Measurements from ENCODE around the gene SLC52A3. TPM values are rescaled to one million over a fixed set of nuclear protein-coding genes. Genes with fewer than 3 reads are reported as not detected.
"Not testable (repeated sequence)": the region's sequence is repeated elsewhere in the genome, so short reads cannot be mapped to it uniquely, and the experiment has no call there.

The SLC52A3 gene
- total and polyA plus RNA-seq, 4 experiments from 2014 or later: not detected

DNA sequence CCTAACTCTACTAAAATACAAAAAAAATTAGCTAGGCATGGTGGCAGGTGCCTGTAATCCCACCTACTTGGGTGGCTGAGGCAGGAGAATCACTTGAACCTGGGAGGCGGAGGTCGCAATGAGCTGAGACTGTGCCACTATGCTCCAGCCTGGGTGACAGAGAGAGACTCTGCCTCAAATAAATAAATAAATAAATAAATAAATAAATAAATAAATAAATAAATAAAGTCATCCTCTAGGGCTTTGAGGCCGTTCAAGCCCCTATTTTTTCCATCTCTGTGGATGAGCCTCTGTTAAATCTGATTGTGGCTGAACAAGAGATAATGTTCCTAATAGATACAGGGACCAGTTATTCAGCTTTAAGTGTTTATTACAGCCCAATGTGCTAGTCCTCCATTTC lies 33.4 kb upstream of the SLC52A3 start:
- no peaks in the 10 kb centered on the region for H3K9me3 ChIP-seq (ENCODE audit: control insufficient read depth in 1 of 2, low read length in 2 of 2)
- peaks cover 10 to 23% of the 10 kb centered on the region in 2 donors for H3K27me3 Mint-ChIP-seq
- H3K4me1 Mint-ChIP-seq: no peaks in the 10 kb centered on the region
- no peak overlapping the region for H3K27ac Mint-ChIP-seq
- DNase-seq: no peak
- no peaks in the 10 kb centered on the region for H3K27me3 ChIP-seq (ENCODE audit: insufficient read depth, low read length)
- no peak overlapping the region for H3K4me3 Mint-ChIP-seq
- no peak overlapping the region for H3K27ac ChIP-seq (ENCODE audit: low read depth, low read length)
- H3K9me3 Mint-ChIP-seq: peaks cover 0 to 16% (median 6%) of the 10 kb centered on the region in 8 donors
- intact Hi-C loops (cut with micrococcal nuclease): no loop called here
- H3K4me3 ChIP-seq (ENCODE audit: low read length in 2 of 2): no peak overlapping the region
- CTCF ChIA-PET (ENCODE audit: partially characterized antibody): interaction anchor here (1.4 kb wide), 1 partner anchor 11 kb away, joined by 3 read pairs; no protein-coding TSS in a partner anchor
- H3K36me3 Mint-ChIP-seq: no peaks in the 10 kb centered on the region
- no peaks in the 10 kb centered on the region for H3K4me1 ChIP-seq (ENCODE audit: insufficient read depth, low read length)
- POLR2A ChIA-PET (ENCODE audit: partially characterized antibody): no interaction called here
- no peaks in the 10 kb centered on the region for H3K36me3 ChIP-seq (ENCODE audit: insufficient read depth, low read length)

DNA sequence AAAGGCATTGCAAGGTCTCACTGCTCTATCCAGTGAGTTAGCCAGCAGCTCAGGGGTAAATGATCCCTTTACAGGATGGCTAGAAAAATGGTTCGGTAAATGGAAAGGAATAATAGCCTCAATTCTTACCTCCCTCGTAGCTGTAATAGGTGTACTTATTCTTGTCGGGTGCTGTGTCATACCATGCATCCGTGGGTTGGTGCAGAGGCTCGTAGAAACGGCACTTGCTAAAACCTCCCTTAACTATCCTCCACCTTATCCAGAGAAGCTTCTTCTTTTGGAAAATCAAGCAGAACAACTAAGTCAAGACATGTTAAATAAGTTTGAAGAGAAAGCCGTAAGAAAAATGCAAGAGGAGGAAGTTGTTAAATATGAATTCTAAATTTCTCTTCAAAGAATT lies 31.7 kb upstream of the SLC52A3 start:
- H3K4me3 ChIP-seq (ENCODE audit: low read length in 2 of 2); H3K4me1 Mint-ChIP-seq; DNase-seq; CTCF ChIA-PET (ENCODE audit: partially characterized antibody); H3K4me3 Mint-ChIP-seq; H3K27ac ChIP-seq (ENCODE audit: low read depth, low read length); H3K27me3 ChIP-seq (ENCODE audit: insufficient read depth, low read length); H3K27ac Mint-ChIP-seq; H3K4me1 ChIP-seq (ENCODE audit: insufficient read depth, low read length); intact Hi-C loops (cut with micrococcal nuclease); H3K9me3 ChIP-seq (ENCODE audit: control insufficient read depth in 1 of 2, low read length in 2 of 2); H3K36me3 ChIP-seq (ENCODE audit: insufficient read depth, low read length); H3K9me3 Mint-ChIP-seq; H3K36me3 Mint-ChIP-seq; POLR2A ChIA-PET (ENCODE audit: partially characterized antibody): not testable (repeated sequence)
- peaks cover 12 to 26% of the 10 kb centered on the region in 2 donors for H3K27me3 Mint-ChIP-seq

DNA sequence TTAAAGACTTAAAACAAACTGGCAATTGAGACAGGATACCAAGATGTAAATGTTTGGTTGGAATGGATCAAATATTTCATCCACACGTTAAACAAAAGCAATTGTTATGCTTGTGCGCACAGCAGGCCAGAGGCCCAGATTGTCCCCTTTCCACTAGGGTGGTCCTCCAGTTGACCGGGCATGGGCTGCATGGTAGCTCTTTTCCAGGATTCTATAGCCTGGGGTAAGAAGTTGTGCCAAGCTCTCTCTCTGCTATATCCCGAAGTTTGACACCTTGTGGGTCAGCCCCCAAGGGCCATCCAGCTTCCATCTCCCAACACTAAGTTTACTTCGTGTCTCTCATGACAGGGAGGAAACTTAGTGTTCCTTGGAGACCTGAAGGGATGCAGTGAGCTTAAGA lies 30.4 kb upstream of the SLC52A3 start:
- CTCF ChIA-PET (ENCODE audit: partially characterized antibody); H3K36me3 ChIP-seq (ENCODE audit: insufficient read depth, low read length); POLR2A ChIA-PET (ENCODE audit: partially characterized antibody); H3K4me3 ChIP-seq (ENCODE audit: low read length in 2 of 2); intact Hi-C loops (cut with micrococcal nuclease); H3K4me3 Mint-ChIP-seq; H3K36me3 Mint-ChIP-seq; H3K27ac ChIP-seq (ENCODE audit: low read depth, low read length); H3K9me3 Mint-ChIP-seq; H3K4me1 Mint-ChIP-seq; H3K27me3 ChIP-seq (ENCODE audit: insufficient read depth, low read length); H3K27ac Mint-ChIP-seq; H3K4me1 ChIP-seq (ENCODE audit: insufficient read depth, low read length); H3K9me3 ChIP-seq (ENCODE audit: control insufficient read depth in 1 of 2, low read length in 2 of 2); DNase-seq: not testable (repeated sequence)
- peaks cover 15 to 34% of the 10 kb centered on the region in 2 donors for H3K27me3 Mint-ChIP-seq

DNA sequence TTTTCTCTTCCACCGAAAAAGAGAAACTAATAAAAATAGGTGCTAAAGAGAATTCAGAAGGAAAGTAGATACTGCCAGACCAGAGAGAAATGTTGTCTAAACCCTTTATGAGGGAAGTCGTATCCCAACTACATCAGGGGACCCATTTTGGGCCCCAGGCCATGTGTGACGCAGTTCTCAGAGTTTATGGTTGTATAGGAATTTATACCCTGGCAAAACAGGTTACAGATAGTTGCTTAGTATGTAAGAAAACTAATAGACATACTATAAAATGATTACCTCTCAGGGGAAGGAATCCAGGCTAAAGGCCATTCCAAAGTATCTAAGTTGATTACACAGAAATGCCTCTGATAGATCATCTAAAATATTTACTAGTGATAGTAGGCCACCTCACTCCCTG lies 28.6 kb upstream of the SLC52A3 start:
- Mint-ChIP-seq H3K9me3 (peaks cover 0 to 15% (median 4%) of the 10 kb centered on the region in 8 donors), H3K4me3 (no peak overlapping the region), H3K36me3 (no peaks in the 10 kb centered on the region), H3K4me1 (no peaks in the 10 kb centered on the region), H3K27me3 (peaks cover 18 to 38% of the 10 kb centered on the region in 2 donors), H3K27ac (no peak overlapping the region)
- DNase-seq: no peak
- ChIA-PET POLR2A (ENCODE audit: partially characterized antibody) (no interaction called here), CTCF (ENCODE audit: partially characterized antibody) (no interaction called here)
- no peaks in the 10 kb centered on the region for H3K4me1 ChIP-seq (ENCODE audit: insufficient read depth, low read length)
- H3K4me3 ChIP-seq (ENCODE audit: low read length in 2 of 2): no peak overlapping the region
- H3K27ac ChIP-seq (ENCODE audit: low read depth, low read length): no peak overlapping the region
- H3K27me3 ChIP-seq (ENCODE audit: insufficient read depth, low read length): no peaks in the 10 kb centered on the region
- H3K36me3 ChIP-seq (ENCODE audit: insufficient read depth, low read length): no peaks in the 10 kb centered on the region
- no peaks in the 10 kb centered on the region for H3K9me3 ChIP-seq (ENCODE audit: control insufficient read depth in 1 of 2, low read length in 2 of 2)
- intact Hi-C loops (cut with micrococcal nuclease): no loop called here

DNA sequence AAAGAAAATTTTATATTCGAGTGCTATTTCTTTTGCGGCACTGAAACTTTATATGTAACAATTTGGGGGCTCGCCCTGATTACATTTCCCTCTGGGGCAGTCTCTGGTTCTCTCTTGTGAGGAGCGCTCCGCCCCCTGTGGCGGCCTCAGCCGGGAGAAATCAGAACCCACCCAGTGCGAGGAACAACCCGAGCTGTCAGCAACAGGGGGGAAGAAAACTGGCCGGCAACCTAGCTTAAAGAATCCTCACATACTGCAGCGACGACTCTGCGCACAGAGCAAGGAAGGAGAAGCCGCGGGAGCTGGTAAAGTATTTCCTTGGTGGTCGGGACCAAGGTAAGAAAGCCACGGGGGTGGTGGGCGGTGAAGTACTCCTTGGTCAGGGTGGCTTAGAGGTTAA lies 23.9 kb upstream of the SLC52A3 start:
- ChIA-PET POLR2A (ENCODE audit: partially characterized antibody) (no interaction called here), CTCF (ENCODE audit: partially characterized antibody) (no interaction called here)
- intact Hi-C loops (cut with micrococcal nuclease): no loop called here
- Histone ChIP-seq H3K9me3 (ENCODE audit: control insufficient read depth in 1 of 2, low read length in 2 of 2) (no peaks in the 10 kb centered on the region), H3K4me3 (ENCODE audit: low read length in 2 of 2) (no peak overlapping the region), H3K36me3 (ENCODE audit: insufficient read depth, low read length) (no peaks in the 10 kb centered on the region), H3K27me3 (ENCODE audit: insufficient read depth, low read length) (peaks cover 5% of the 10 kb centered on the region), H3K27ac (ENCODE audit: low read depth, low read length) (no peak overlapping the region), H3K4me1 (ENCODE audit: insufficient read depth, low read length) (no peaks in the 10 kb centered on the region)
- Mint-ChIP-seq H3K27me3 (peaks cover 24 to 40% of the 10 kb centered on the region in 2 donors), H3K36me3 (no peaks in the 10 kb centered on the region), H3K4me3 (no peak overlapping the region), H3K4me1 (no peaks in the 10 kb centered on the region), H3K27ac (no peak overlapping the region), H3K9me3 (peaks cover 0 to 30% (median 10%) of the 10 kb centered on the region in 8 donors)
- DNase-seq: no peak

DNA sequence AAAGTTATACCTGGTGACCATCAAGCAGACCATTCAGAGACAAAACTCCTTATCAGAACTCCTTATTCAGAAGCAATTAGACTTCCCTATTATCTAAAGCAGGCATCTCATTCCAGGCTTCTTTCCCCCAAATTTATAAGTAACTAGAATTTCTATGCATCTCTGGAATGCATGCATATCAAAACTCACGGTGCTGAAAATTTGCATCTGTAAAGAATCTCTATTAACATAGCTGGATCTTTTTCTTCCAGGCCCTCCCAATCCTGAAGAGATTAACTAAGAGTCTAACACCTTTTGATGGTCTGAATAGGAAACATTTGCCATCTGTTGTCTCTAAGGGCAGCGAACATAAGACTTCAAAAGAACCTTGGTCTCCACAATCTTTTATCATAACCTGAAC lies 22.8 kb upstream of the SLC52A3 start:
- peaks cover 33 to 47% of the 10 kb centered on the region in 2 donors for H3K27me3 Mint-ChIP-seq
- intact Hi-C loops (cut with micrococcal nuclease): no loop called here
- CTCF ChIA-PET (ENCODE audit: partially characterized antibody): interaction anchor here (1.2 kb wide), 1 partner anchor 11 kb away, joined by 3 read pairs; no protein-coding TSS in a partner anchor

DNA sequence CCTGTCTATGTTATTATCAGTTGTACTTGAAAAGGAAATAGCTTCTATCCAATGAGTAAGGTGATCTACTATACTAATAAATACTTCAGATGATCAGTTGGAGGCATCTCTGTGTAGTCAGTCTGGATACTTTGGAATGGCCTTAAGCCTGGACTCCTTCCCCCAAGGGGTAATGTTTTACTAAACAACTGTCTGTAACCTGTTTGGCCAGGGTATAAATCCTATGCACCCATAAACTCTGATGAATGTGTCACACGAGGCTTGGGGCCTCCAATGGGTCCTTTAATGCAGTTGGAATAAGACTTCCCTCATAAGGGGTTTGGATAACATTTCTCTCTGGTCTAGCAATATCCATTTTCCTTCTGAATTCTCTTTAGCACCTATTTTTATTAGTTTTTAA lies 19.5 kb upstream of the SLC52A3 start:
- Mint-ChIP-seq H3K4me1 (no peaks in the 10 kb centered on the region), H3K36me3 (peaks cover 0 to 5% of the 10 kb centered on the region in 2 donors), H3K4me3 (no peak overlapping the region), H3K27me3 (peaks cover 28 to 30% of the 10 kb centered on the region in 2 donors), H3K9me3 (peaks cover 0 to 55% (median 30%) of the 10 kb centered on the region in 8 donors), H3K27ac (no peak overlapping the region)
- Histone ChIP-seq H3K27me3 (ENCODE audit: insufficient read depth, low read length) (peaks cover 5% of the 10 kb centered on the region), H3K4me3 (ENCODE audit: low read length in 2 of 2) (no peak overlapping the region), H3K4me1 (ENCODE audit: insufficient read depth, low read length) (no peaks in the 10 kb centered on the region), H3K9me3 (ENCODE audit: control insufficient read depth in 1 of 2, low read length in 2 of 2) (no peaks in the 10 kb centered on the region), H3K27ac (ENCODE audit: low read depth, low read length) (no peak overlapping the region), H3K36me3 (ENCODE audit: insufficient read depth, low read length) (no peaks in the 10 kb centered on the region)
- ChIA-PET CTCF (ENCODE audit: partially characterized antibody) (no interaction called here), POLR2A (ENCODE audit: partially characterized antibody) (no interaction called here)
- DNase-seq: no peak
- intact Hi-C loops (cut with micrococcal nuclease): no loop called here

More for the DNA sequence above, 22.8 kb upstream of the SLC52A3 start:
- Histone ChIP-seq H3K9me3 (ENCODE audit: control insufficient read depth in 1 of 2, low read length in 2 of 2) (no peaks in the 10 kb centered on the region), H3K4me3 (ENCODE audit: low read length in 2 of 2) (no peak overlapping the region), H3K27me3 (ENCODE audit: insufficient read depth, low read length) (peaks cover 5% of the 10 kb centered on the region), H3K27ac (ENCODE audit: low read depth, low read length) (no peak overlapping the region), H3K36me3 (ENCODE audit: insufficient read depth, low read length) (no peaks in the 10 kb centered on the region), H3K4me1 (ENCODE audit: insufficient read depth, low read length) (no peaks in the 10 kb centered on the region)
- no peak overlapping the region for H3K4me3 Mint-ChIP-seq
- H3K36me3 Mint-ChIP-seq: no peaks in the 10 kb centered on the region
- POLR2A ChIA-PET (ENCODE audit: partially characterized antibody): no interaction called here
- H3K9me3 Mint-ChIP-seq: peaks cover 0 to 34% (median 12%) of the 10 kb centered on the region in 8 donors
- DNase-seq: no peak
- H3K4me1 Mint-ChIP-seq: no peaks in the 10 kb centered on the region
- no peak overlapping the region for H3K27ac Mint-ChIP-seq

DNA sequence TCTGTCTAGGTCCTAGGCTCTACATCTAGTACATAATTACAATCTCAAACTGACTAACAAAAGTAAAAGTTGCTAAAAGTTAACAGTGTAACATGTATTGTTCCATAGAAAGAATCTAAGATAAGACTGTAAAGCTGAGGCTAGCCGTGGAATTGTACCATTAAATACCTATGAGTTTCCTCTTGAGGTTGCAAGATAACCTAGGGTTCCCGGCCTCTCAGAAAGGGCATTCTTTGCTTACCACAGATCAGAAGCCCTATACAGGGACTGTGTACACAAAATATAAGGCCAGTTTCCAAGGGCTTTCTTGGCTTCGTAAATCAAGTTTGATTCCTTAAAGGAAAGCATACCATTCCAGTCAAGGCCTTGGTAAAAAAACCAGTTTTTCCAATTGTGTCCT lies 11.5 kb upstream of the SLC52A3 start:
- CTCF ChIA-PET (ENCODE audit: partially characterized antibody): no interaction called here
- POLR2A ChIA-PET (ENCODE audit: partially characterized antibody): no interaction called here
- H3K27me3 Mint-ChIP-seq: peaks cover 5 to 16% of the 10 kb centered on the region in 2 donors
- Histone ChIP-seq H3K27me3 (ENCODE audit: insufficient read depth, low read length) (no peaks in the 10 kb centered on the region), H3K27ac (ENCODE audit: low read depth, low read length) (no peak overlapping the region), H3K4me1 (ENCODE audit: insufficient read depth, low read length) (no peaks in the 10 kb centered on the region), H3K4me3 (ENCODE audit: low read length in 2 of 2) (no peak overlapping the region), H3K36me3 (ENCODE audit: insufficient read depth, low read length) (no peaks in the 10 kb centered on the region), H3K9me3 (ENCODE audit: control insufficient read depth in 1 of 2, low read length in 2 of 2) (no peaks in the 10 kb centered on the region)
- H3K27ac Mint-ChIP-seq: no peak overlapping the region
- no peak for DNase-seq
- no peaks in the 10 kb centered on the region for H3K4me1 Mint-ChIP-seq
- peaks cover 0 to 5% of the 10 kb centered on the region in 2 donors for H3K36me3 Mint-ChIP-seq
- intact Hi-C loops (cut with micrococcal nuclease): no loop called here
- no peak overlapping the region for H3K4me3 Mint-ChIP-seq
- peaks cover 0 to 23% (median 15%) of the 10 kb centered on the region in 8 donors for H3K9me3 Mint-ChIP-seq
